ENCODE measurements around the gene PELI2. TPM values are rescaled to one million over a fixed set of nuclear protein-coding genes. Genes with fewer than 3 reads are reported as not detected.

Gene PELI2
- total and polyA plus RNA-seq, 2 of the 4 experiments (the other 2 are of a cell fraction), result 6.0 to 36.7 TPM

GRCh38 chr14:56100556-56100955, 17.7 kb upstream of the PELI2 start:
- Histone ChIP-seq H2AK5ac (ENCODE audit: low read depth, low read length) (no peak overlapping the region), H3K79me1 (ENCODE audit: low read depth in 1 of 2, low read length in 2 of 2) (no peaks in the 10 kb centered on the region), H3K56ac (ENCODE audit: extremely low read depth, insufficient read depth, low read length) (no peak overlapping the region), H4K91ac (ENCODE audit: insufficient read depth, low read depth, low read length) (no peak overlapping the region), H4K8ac (ENCODE audit: low read depth in 2 of 2, low read length in 2 of 2) (no peak overlapping the region; a peak in 1 of 4 replicates), H2BK5ac (ENCODE audit: low read depth, low read length, poor library complexity, severe bottlenecking) (no peak overlapping the region), H3K18ac (ENCODE audit: low read depth, low read length) (no peak overlapping the region), H3K9me3 (ENCODE audit: control insufficient read depth, insufficient read depth, low read length) (no peaks in the 10 kb centered on the region), H3K4me2 (ENCODE audit: low read depth, low read length) (0 out of 2 replicates have a peak overlapping the region, but pooled peaks have one; percentile 40), H3K23ac (ENCODE audit: low read depth, low read length) (no peak overlapping the region), H2BK15ac (ENCODE audit: low read depth, low read length) (no peak overlapping the region), H2AK9ac (replicated peaks; ENCODE audit: low read depth, low read length, poor library complexity) (no peak overlapping the region), H2BK20ac (ENCODE audit: low read depth, low read length) (no peak overlapping the region), H3K14ac (replicated peaks; ENCODE audit: low read depth, low read length) (0 out of 2 replicates have a peak overlapping the region, but pooled peaks have one; percentile 7), H3K36me3 (ENCODE audit: control insufficient read depth, insufficient read depth, low read length) (no peaks in the 10 kb centered on the region), H2AFZ (replicated peaks; ENCODE audit: low read length, poor library complexity) (no peak overlapping the region), H3K27ac (ENCODE audit: insufficient read depth, low read length) (no peak overlapping the region), H3K4me3 (ENCODE audit: insufficient read depth, low read depth, low read length) (no peak overlapping the region), H3K9me1 (ENCODE audit: insufficient read depth, low read length) (no peaks in the 10 kb centered on the region), H4K20me1 (ENCODE audit: insufficient read depth, low read length) (no peaks in the 10 kb centered on the region), H4K5ac (ENCODE audit: low read depth, low read length) (no peak overlapping the region), H3K9ac (ENCODE audit: low read depth, low read length) (no peak overlapping the region), H3K4ac (ENCODE audit: low read depth, low read length) (no peak overlapping the region), H3K4me1 (ENCODE audit: control insufficient read depth, insufficient read depth, low read length) (peaks cover 4% of the 10 kb centered on the region), H3K27me3 (ENCODE audit: control insufficient read depth, insufficient read depth, low read length) (peaks cover 8% of the 10 kb centered on the region), H2BK120ac (ENCODE audit: low read depth, low read length) (no peak overlapping the region)
- dilution Hi-C loops (cut with HindIII; ENCODE audit: low sequenced_read_pairs, unreplicated experiment) (no loop called here), in situ Hi-C loops (cut with MboI; ENCODE audit: low sequenced_read_pairs) (loop anchor here (25.0 kb wide), 1 partner anchor 388 kb away; no protein-coding TSS in a partner anchor), intact Hi-C loops (cut with micrococcal nuclease) (no loop called here)
- CTCF ChIA-PET, result no interaction called here
- DNase-seq (peak; percentile 53), ATAC-seq (ENCODE audit: low read depth) (peak; percentile 60)
- no TSS peak for BruUV-seq (replicated peaks)
- POLR2A ChIA-PET (ENCODE audit: unreplicated experiment), result no interaction called here
- TF ChIP-seq FOS (IDR thresholded peaks at IDR 0.05; ENCODE audit: low read depth, low read length) (no peak), POLR2A (IDR thresholded peaks at IDR 0.05; ENCODE audit: low read depth, low read length) (no peak), RFX5 (IDR thresholded peaks at IDR 0.05; ENCODE audit: low read depth, low read length) (no peak), CTCF (conservative IDR thresholded peaks at IDR 0.05; ENCODE audit: low read depth, low read length) (no peak), CHD1 (IDR thresholded peaks at IDR 0.05; ENCODE audit: low read depth, low read length) (no peak), BHLHE40 (IDR thresholded peaks at IDR 0.05; ENCODE audit: low read depth, low read length) (no peak), MAFK (IDR thresholded peaks at IDR 0.05; ENCODE audit: low read depth, low read length) (no peak), ELK1 (IDR thresholded peaks at IDR 0.05; ENCODE audit: borderline replicate concordance, low read depth, low read length) (no peak), NFE2L2 (IDR thresholded peaks at IDR 0.05; ENCODE audit: low read depth, low read length) (no peak), RCOR1 (IDR thresholded peaks at IDR 0.05; ENCODE audit: insufficient replicate concordance, low read length) (no peak), CEBPB (IDR thresholded peaks at IDR 0.05; ENCODE audit: low read depth, low read length) (no peak), SMC3 (IDR thresholded peaks at IDR 0.05; ENCODE audit: low read depth, low read length) (no peak), MXI1 (IDR thresholded peaks at IDR 0.05; ENCODE audit: borderline replicate concordance, low read depth, low read length) (no peak), RAD21 (IDR thresholded peaks at IDR 0.05; ENCODE audit: low read length) (no peak), MAZ (IDR thresholded peaks at IDR 0.05; ENCODE audit: borderline replicate concordance, low read depth, low read length) (no peak)
- TF ChIP-seq, protein P1, sequence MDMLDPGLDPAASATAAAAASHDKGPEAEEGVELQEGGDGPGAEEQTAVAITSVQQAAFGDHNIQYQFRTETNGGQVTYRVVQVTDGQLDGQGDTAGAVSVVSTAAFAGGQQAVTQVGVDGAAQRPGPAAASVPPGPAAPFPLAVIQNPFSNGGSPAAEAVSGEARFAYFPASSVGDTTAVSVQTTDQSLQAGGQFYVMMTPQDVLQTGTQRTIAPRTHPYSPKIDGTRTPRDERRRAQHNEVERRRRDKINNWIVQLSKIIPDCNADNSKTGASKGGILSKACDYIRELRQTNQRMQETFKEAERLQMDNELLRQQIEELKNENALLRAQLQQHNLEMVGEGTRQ (IDR thresholded peaks at IDR 0.05; ENCODE audit: low read depth, low read length), result no peak
- WGBS, 2 experiments (ENCODE audit: extremely low coverage in 2 of 2, insufficient read length in 1 of 2), result 67% methylated on average over 2 of the region's 3 CpGs; no CpG with 5 or more reads in 1 of the 2 experiments
